ENCODE measurements around the gene PTGDR2.
"Not testable (repeated sequence)": the region's sequence is repeated elsewhere in the genome, so short reads cannot be mapped to it uniquely, and the experiment has no call there.

The PTGDR2 gene

DNA sequence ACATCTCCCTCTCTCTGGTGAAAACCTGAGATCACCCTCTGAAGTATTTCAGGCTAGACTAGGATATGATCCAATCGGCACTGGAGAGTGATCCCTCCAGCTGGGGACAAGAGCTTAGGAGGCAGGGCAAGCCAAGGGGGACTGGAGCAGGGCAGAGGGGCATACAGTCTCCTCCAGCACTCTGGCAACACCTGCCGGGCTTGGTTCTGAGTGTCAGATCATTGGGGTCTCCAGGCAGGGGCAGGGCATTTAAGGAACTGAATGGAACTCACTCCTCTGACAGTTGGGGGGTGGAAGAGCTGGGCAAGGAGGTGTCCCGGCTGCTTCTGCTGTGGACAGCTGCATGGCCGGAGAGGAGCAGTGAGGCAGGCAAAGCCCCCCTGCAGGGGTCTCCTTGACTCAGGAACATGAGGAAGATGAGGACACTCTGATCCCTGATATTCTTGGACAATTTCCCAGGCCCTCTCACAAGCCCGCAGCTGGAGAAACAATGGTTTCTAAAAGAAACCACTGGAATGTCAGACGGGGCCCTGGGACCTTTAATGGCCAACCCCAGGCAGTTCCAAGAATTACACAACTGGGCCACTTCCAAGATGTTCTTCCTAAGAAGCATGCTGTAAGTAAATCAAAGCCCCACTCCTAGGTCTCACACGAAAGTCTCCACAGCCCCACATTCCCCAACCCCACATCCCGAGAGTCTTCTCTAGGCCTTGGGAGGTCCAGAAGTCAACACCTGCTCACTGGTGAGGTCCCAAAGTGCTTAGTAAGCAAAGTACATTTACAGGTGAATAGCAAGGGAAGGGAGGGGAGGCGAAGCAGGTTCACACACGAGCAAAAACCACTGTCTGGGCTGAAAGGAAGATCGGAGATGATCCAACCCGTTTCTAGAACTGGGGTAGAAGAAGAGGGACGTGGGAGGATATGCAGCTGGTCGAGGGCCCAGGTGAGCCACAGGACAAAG is 15.0 kb downstream of the PTGDR2 start:
- DNase-seq, result peak; percentile 27

DNA sequence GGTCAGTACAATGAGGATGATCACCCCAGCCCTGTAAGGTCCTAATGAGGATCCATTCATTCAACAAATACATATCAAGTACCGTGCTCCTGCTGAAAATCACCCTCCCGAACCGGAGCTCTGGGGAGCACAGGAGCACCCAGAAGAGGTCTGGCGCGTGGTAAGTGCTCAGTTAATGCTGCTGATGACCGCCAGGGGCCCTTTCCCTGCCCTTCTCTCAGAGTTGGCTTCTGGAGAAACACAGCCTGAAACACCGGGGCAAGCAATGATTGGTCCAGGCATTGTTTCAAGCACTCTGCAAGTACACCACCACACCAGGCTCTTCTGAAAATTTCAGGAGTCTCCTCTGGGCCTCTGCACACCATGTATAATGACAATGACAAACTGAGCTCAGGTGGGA is 17.6 kb downstream of the PTGDR2 start:
- DNase-seq, result no peak

- no peak for DNase-seq
Observed at GRCh38 chr11:60836866-60837515, 18.8 kb downstream of the PTGDR2 start.

DNA sequence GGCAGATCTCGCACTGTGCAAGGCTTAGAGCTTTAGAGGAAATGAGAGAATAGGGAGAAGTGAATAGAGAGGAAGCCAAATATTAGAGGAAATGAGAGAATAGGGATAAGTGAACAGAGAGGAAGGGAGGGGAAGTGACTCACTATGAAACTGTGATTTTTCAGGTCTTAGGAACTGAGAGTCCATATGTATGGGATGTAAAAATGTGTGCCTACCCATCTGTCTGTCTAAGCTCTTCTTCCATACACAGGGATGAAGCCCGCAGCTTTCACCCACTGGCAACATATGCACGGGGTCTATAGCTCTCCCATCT is 20.3 kb downstream of the PTGDR2 start:
- DNase-seq, result no peak

DNA sequence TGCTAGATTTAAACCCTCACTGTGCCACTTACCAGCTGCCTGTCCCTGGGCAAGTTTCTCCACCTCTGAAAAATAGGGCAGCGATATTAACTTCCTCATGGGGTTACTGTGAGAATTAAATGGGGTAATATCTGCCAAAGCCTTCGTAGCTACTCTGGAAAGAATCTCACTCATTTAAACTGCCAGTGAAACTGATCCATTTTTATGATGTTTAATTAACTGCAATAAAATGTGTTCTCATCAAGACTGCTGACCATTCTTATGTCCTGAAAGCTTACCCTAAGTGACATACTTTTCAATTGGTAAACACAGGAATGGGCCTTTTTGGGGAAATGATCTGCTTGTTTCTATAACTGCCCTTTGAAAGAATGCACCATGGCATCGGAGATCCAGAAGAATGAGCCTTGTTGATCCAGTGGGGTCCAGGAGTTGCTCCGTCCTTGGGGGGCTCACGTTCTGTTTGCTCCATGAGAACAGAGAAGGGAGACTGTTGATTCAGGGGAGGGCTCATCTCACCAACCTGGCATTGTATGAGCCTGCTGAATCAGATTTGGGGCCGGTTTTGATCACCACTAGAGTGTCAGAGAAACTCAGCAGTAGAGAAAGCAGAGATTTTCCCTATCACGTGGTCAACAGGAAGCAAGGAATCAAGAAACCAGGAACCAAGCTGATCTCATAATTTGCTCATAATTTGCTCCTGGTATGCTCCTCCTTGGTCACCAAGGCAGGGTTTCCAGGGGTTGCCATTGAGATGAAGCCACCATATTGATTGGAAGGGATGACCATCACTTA is 20.8 kb downstream of the PTGDR2 start:
- DNase-seq, result no peak

DNA sequence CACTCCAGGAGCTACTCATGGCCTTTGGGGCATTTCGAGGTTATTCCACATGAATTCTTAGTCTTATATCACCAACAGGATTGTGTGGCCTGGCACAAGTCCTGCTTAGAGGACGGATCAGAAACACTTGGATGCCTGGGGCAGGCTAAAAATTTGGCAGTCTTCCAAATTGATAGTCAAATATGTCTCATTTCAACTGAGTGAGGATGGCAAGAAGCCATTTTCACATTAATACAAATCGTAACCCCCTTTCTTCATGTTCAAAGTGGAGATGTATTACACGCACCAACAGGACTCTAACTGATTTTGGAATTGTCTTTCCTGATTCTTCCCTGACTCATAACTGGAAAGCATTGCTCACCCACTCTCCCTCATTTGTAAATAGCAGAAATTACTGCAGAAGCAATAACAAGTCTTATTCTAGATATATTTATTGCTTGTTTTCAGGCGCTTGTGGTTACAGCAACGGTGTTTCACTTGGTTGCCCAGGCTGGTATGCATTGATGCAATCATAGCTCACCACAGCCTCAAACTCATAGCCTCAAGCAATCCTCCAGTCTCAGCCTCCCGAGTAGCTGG is 24.2 kb downstream of the PTGDR2 start:
- DNase-seq, result peak; percentile 84

GRCh38 chr11:60831143-60831500 is 24.6 kb downstream of the PTGDR2 start:
- DNase-seq, result peak; percentile 84

DNA sequence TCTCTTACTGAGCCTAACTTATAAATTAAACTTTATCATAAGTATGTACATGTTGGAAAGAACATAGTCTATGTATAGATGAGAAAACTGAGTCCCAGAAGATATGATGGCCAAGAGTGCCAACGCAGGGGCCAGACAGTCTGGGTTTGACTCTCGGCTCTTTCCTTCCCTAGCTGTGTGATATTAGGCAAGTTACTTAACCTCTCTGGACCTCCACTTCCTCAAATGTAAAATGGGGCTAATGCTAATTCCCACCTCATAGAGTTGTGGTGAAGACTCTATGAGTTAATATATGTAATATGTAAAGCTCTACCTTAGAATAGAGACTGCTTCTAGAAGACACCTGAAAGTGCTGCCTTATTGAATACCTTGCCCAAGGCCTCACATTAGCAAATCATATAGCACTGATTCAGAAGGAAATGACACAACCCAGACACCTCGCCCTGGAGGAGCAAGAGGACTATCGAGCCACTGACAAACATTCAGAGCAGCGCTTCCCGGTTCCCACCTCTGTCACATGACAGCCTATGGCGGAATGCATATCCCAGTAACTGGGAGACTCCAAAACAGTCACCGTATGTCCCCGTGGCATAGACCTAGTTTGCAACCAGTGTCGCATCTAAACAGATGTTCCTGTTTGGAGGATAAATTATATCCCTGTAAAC is 25.1 kb downstream of the PTGDR2 start:
- DNase-seq, result no peak

GRCh38 chr11:60825790-60826189 is 30.0 kb downstream of the PTGDR2 start:
- DNase-seq, result no peak

- DNase-seq, result no peak
Observed at GRCh38 chr11:60825118-60825517, 30.6 kb downstream of the PTGDR2 start.

DNA sequence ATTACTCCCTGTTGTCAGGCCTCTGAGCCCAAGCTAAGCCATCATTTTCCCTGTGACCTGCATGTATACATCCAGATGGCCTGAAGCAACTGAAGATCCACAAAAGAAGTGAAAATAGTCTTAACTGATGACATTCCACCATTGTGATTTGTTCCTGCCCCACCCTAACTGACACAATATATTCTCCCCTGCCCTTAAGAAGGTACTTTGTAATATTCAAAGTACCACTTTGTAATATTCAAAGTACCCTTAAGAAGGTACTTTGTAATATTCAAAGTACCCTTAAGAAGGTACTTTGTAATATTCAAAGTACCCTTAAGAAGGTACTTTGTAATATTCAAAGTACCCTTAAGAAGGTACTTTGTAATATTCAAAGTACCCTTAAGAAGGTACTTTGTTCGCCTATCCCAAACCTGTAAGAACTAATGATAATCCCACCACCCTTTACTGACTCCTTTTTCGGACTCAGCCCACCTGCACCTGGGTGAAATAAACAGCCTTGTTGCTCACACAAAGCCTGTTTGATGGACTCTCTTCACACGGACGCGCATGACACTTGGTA is 31.9 kb downstream of the PTGDR2 start:
- DNase-seq, result not testable (repeated sequence)

DNA sequence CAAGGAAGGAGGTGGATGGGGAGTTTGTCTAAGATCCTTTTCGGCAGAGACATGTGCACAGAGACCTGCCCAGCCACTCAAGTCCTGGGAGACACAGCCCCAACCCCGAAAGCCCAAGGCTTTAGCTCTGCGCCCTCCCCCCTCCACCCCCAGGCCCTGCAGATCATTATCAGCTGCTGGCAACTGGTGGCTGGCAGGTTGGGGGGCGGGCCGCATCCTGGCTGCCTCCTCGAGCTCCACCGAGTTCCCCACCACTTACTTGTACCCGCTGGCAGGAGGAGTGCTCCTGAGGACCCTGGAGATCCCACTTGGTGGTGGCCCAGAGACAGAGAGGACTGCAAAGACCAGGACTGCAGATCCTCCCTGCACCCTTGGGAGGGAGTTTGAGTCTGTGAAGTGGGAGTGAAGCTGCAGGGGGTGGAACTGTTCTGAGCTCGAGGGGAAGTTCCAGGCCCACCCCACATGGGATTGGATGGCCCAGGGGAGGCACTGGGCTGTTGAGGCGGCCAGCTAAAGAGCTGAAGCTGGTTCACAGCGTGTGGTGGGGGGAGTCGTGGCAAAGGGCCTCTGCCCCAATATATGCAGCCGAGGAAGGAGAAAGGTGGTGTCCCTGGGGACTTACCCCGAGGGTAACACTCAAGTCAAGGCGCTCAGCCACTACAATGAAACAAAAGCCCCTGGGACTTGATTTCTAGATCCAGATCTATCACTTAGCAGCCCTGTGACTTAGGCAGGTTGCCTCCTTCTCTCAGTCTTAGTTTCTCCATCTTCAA is 33.7 kb downstream of the PTGDR2 start:
- DNase-seq, result no peak

GRCh38 chr11:60818057-60818456 is 37.7 kb downstream of the PTGDR2 start:
- no peak for DNase-seq

- no peak for DNase-seq
Observed at GRCh38 chr11:60816590-60817157, 39.1 kb downstream of the PTGDR2 start.

DNA sequence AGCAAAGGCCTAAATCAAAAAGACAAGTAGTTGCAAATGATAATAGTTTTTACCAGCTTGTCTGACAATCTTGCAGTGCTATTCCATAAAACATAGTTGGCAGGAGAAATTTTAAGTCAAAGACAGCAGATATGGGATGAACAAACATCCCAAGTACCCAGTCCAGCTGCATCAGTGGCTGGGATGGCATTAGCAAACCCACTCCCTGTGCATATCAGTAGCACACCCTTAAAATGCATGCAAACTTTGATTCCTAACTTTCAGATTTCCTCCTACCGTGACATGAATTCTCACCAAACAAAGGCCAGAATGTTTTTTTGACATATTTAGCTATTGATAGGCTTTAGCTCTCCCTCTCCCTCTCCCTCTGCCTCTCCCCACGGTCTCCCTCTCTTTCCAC is 41.6 kb downstream of the PTGDR2 start:
- no peak for DNase-seq

- no peak for DNase-seq
Observed at GRCh38 chr11:60813324-60813723, 42.4 kb downstream of the PTGDR2 start.

DNA sequence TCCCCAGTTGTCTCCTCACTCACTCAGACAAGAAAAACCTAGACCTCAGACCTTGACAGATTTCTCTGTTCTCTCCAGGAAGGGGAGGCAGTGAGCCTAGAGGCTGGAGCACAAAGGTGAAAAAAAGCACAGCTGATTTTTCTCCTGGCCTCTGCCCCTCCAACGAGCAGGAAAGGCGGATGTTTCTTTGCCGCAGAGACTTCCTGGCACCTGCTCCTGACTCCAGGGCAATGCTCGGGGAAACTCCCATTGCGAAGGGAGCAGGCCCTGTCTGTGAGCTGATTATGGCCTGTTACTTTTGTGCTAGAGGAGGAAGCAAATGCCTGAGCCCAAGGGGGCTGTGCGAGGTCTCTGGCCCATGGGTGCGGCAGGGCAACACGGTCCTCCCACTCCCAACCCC is 45.2 kb downstream of the PTGDR2 start:
- DNase-seq, result no peak

- no peak for DNase-seq
Observed at GRCh38 chr11:60810151-60810550, 45.6 kb downstream of the PTGDR2 start.

GRCh38 chr11:60809691-60810090 is 46.1 kb downstream of the PTGDR2 start:
- DNase-seq, result no peak

DNA sequence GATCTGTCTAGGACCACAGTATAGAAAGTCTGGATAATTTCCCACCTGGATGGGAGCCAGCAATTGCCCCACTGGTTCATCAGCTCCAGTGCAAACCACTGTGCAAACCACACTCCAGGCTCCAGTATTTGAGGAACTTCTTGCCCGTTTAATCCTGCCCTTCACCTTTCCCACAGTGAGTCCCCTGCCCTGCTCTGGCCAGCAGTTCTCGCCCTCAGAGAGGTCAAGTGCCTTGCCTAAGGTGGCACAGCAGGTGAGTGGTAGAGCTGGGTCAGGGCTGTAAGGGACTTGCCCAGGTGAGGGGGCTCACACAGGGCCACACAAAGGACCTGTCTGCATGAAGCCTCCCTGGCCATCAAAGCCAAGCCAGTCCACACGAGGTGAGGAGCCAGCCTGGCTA is 46.5 kb downstream of the PTGDR2 start:
- no peak for DNase-seq

- DNase-seq, result no peak
Observed at GRCh38 chr11:60803273-60803936, 52.3 kb downstream of the PTGDR2 start.

Measured in T1000 (cell line).